A549 (cell line): ENCODE results near the gene ABCB8. TPM values are rescaled to one million over a fixed set of nuclear protein-coding genes. Genes with fewer than 3 reads are reported as not detected.

Experiments
- ATAC-seq, 2 experiments: fragments of 200-7000 bp in 1 of 2; fragments of >200 bp in 1 of 2; cut with Nextera tagmentation in 1 of 2; cut with Tn5 transposase in 1 of 2; 3 replicates each; pipeline versions ENCODE4 v1.8.0 to v1.9.1; 2018 to 2020; ENCODE audit warnings: mild to moderate bottlenecking in 1 of 2, moderate library complexity in 1 of 2
- CTCF ChIA-PET: fragments of 300-600 bp; sonication (Branson Sonifier 250); formaldehyde crosslinking; extraction: SDS; loops from one replicate; lab custom pipeline; 2021; ENCODE audit warnings: antibody characterized with exemption, inconsistent platforms; lab: Yijun Ruan, JAX
- POLR2A ChIA-PET: fragments of 350-600 bp; formaldehyde crosslinking; extraction: SDS; loops from one replicate; lab custom pipeline; 2021; ENCODE audit warnings: antibody characterized with exemption, inconsistent platforms; lab: Yijun Ruan, JAX
- DNase-seq, 2 experiments: peaks; one replicate each; pipeline versions ENCODE4 v3.0.0 to v3.0.0-alpha.2; 2011 to 2016; ENCODE audit warnings: low read depth in 1 of 2, low spot score in 1 of 2
- FAIRE-seq: peaks from 2 replicates; lab custom pipeline; 2011; peaks lifted over from hg19 to GRCh38; lab: Jason Lieb, UNC
- H3K27ac ChIP-seq, 2 experiments: fragments of >200 bp; sonication (Bioruptor Twin); formaldehyde crosslinking; 3 replicates each; pipeline ENCODE4 v1.5.1; 2016 to 2017
- H3K4me1 ChIP-seq: fragments of >200 bp; sonication (Bioruptor Twin); formaldehyde crosslinking; 3 replicates; pipeline ENCODE4 v1.6.1; 2016
- H3K4me2 ChIP-seq: fragments of >200 bp; sonication (Bioruptor Twin); formaldehyde crosslinking; 3 replicates; pipeline ENCODE4 v1.6.1; 2016
- H3K4me3 ChIP-seq: fragments of >200 bp; sonication (Bioruptor Twin); formaldehyde crosslinking; 3 replicates; pipeline ENCODE4 v1.5.1; 2016
- H3K9me3 ChIP-seq: fragments of >200 bp; sonication (Bioruptor Twin); formaldehyde crosslinking; 3 replicates; pipeline ENCODE4 v1.6.1; 2016
- BCL3 ChIP-seq: fragments of >200 bp; sonication (Bioruptor Twin); formaldehyde crosslinking; IDR thresholded peaks from 3 replicates; pipeline ENCODE4 v1.6.1; 2016
- CBX8 ChIP-seq: fragments of 200-600 bp; sonication (generic); IDR thresholded peaks from 2 replicates; pipeline ENCODE4 v1.6.1; 2016
- CHD4 ChIP-seq: fragments of 200-600 bp; sonication (generic); IDR thresholded peaks from 2 replicates; pipeline ENCODE4 v1.6.1; 2016; ENCODE audit warnings: antibody characterized with exemption, mild to moderate bottlenecking, borderline replicate concordance
- E2F6 ChIP-seq: IDR thresholded peaks from 2 replicates; pipeline ENCODE4 v1.6.1; 2012; ENCODE audit warnings: low read depth, borderline replicate concordance
- FOXS1 ChIP-seq: fragments of 250-450 bp; sonication (Bioruptor Pico); IDR thresholded peaks from 2 replicates; pipeline ENCODE4 v1.5.0; 2020; ENCODE audit warnings: mild to moderate bottlenecking, moderate library complexity
- HOXB5 ChIP-seq: fragments of 250-450 bp; sonication (Bioruptor Pico); IDR thresholded peaks from 2 replicates; pipeline ENCODE4 v1.5.0; 2020; ENCODE audit warnings: mild to moderate bottlenecking, moderate library complexity
- JUN ChIP-seq, 2 experiments: fragments of >200 bp; sonication (Bioruptor Twin); formaldehyde crosslinking; IDR thresholded peaks; 2 replicates in 1 of 2; 3 replicates in 1 of 2; pipeline ENCODE4 v1.6.1; 2016 to 2017
- JUNB ChIP-seq: fragments of >200 bp; sonication (Bioruptor Twin); formaldehyde crosslinking; IDR thresholded peaks from 2 replicates; pipeline ENCODE4 v1.6.1; 2016
- KDM5A ChIP-seq: fragments of 200-600 bp; sonication (generic); IDR thresholded peaks from 2 replicates; pipeline ENCODE4 v1.6.1; 2016; ENCODE audit warnings: antibody characterized with exemption, mild to moderate bottlenecking
- MAX ChIP-seq: IDR thresholded peaks from 2 replicates; pipeline ENCODE4 v1.6.1; 2012
- MYC ChIP-seq: IDR thresholded peaks from 2 replicates; pipeline ENCODE4 v1.6.1; 2012; ENCODE audit warnings: mild to moderate bottlenecking, inconsistent platforms, low read length, improper control_type of control experiment, borderline replicate concordance
- NFE2L2 ChIP-seq: fragments of 150-350 bp; conservative IDR thresholded peaks from 2 replicates; pipeline ENCODE4 v1.6.1; 2014; ENCODE audit warnings: low read length
- NPAS2 ChIP-seq: fragments of 250-450 bp; sonication (Bioruptor Pico); IDR thresholded peaks from 2 replicates; pipeline ENCODE4 v1.8.0; 2022; ENCODE audit warnings: mild to moderate bottlenecking, moderate library complexity, borderline replicate concordance
- PBX3 ChIP-seq: IDR thresholded peaks from 2 replicates; pipeline ENCODE4 v1.6.1; 2012
- POLR2A ChIP-seq: IDR thresholded peaks from 2 replicates; pipeline ENCODE4 v1.6.1; 2012; ENCODE audit warnings: mild to moderate bottlenecking, low read length
- RAD21 ChIP-seq, 2 experiments: fragments of >200 bp in 1 of 2; sonication (Bioruptor Twin) in 1 of 2; formaldehyde crosslinking in 1 of 2; IDR thresholded peaks in 1 of 2; conservative IDR thresholded peaks in 1 of 2; 2 replicates in 1 of 2; 3 replicates in 1 of 2; pipeline ENCODE4 v1.6.1; 2012 to 2018; ENCODE audit warnings: inconsistent platforms in 1 of 2
- RARB ChIP-seq: fragments of 250-450 bp; sonication (Bioruptor Pico); IDR thresholded peaks from 2 replicates; pipeline ENCODE4 v1.8.0; 2021; ENCODE audit warnings: mild to moderate bottlenecking, moderate library complexity
- ZFP36 ChIP-seq: fragments of 450-650 bp; IDR thresholded peaks from 2 replicates; pipeline ENCODE4 v1.6.1; 2014; ENCODE audit warnings: borderline replicate concordance; ENCODE audit not compliant: partially characterized antibody
- ZSCAN20 ChIP-seq: fragments of 250-450 bp; sonication (Bioruptor Pico); IDR thresholded peaks from 2 replicates; pipeline ENCODE4 v1.8.0; 2022; ENCODE audit warnings: mild to moderate bottlenecking, moderate library complexity
- WGBS: methylation state at CpG from one replicate; pipeline ENCODE4 v1.1.6; 2017; ENCODE audit errors: missing lambda C conversion rate; 5-methylcytosine and 5-hydroxymethylcytosine counted together
- polyA plus RNA-seq, 4 experiments: library from polyadenylated mRNA; depleted of rRNA in 3 of 4; stranded (reverse); fragments of >200 nt; fragmentation: RNase III in 1 of 4; extraction: RNeasy Plus Mini Kit Qiagen cat#74134 plus additional on column Dnase treatment in 1 of 4; gene quantifications; 2 replicates in 3 of 4; 3 replicates in 1 of 4; pipeline ENCODE4 v1.2.3, GENCODE V29; 2011 to 2017

The ABCB8 gene
- polyA plus RNA-seq, 2 of the 4 experiments (the other 2 are of a cell fraction) = 19.6 to 41.1 TPM

- no peak overlapping the region for H3K4me3 ChIP-seq
- POLR2A ChIA-PET = no interaction called here
- CTCF ChIA-PET = interaction anchor here (1.4 to 1.9 kb wide), 3 partner anchors 13 to 65 kb away, joined by 5 to 6 read pairs (median 6); no protein-coding TSS in a partner anchor
- no peak overlapping the region for H3K27ac ChIP-seq
- ATAC-seq = no peak
- H3K4me1 ChIP-seq = peaks cover 12% of the 10 kb centered on the region
- WGBS = 92% methylated on average over 10 of the region's 11 CpGs
- no peak overlapping the region for H3K4me2 ChIP-seq
- DNase-seq = no peak
- no peak for FAIRE-seq
- no peaks in the 10 kb centered on the region for H3K9me3 ChIP-seq
- TF ChIP-seq JUNB = no peak
- no peak for TF ChIP-seq POLR2A
- TF ChIP-seq KDM5A = no peak
- no peak for TF ChIP-seq NPAS2 (CRISPR knock-in tag)
- no peak for TF ChIP-seq MYC
- TF ChIP-seq RARB (CRISPR knock-in tag) = no peak
- no peak for TF ChIP-seq HOXB5
- TF ChIP-seq NFE2L2 = no peak
- no peak for TF ChIP-seq CBX8
- no peak for TF ChIP-seq ZFP36
- TF ChIP-seq JUN (IDR thresholded peaks at IDR 0.05) = no peak
- TF ChIP-seq RAD21 (conservative IDR thresholded peaks at IDR 0.05 in 1 of 2, IDR thresholded peaks at IDR 0.05 in 1 of 2) = no peak
These were observed 17.0 kb downstream of the ABCB8 start for GRCh38 chr7:151045262-151045661.

- CTCF ChIA-PET = interaction anchor here (1.4 to 1.5 kb wide), 2 partner anchors 13 to 27 kb away, joined by 6 read pairs; no protein-coding TSS in a partner anchor
- no peak for TF ChIP-seq MAX
- no peak for TF ChIP-seq NFE2L2
- no peak for TF ChIP-seq ZSCAN20 (CRISPR knock-in tag)
- no peak for TF ChIP-seq CHD4
- TF ChIP-seq E2F6 = no peak
- TF ChIP-seq PBX3 = no peak
- no peak for TF ChIP-seq BCL3
- no peak for TF ChIP-seq FOXS1 (CRISPR knock-in tag)
- TF ChIP-seq, all 56 proteins: peak for 0
- no peak overlapping the region for H3K4me3 ChIP-seq
- 90% methylated on average over 5 of the region's 9 CpGs for WGBS
- ATAC-seq (no peak), DNase-seq (no peak), FAIRE-seq (no peak)
- no peaks in the 10 kb centered on the region for H3K9me3 ChIP-seq
- peaks cover 7% of the 10 kb centered on the region; the same call in 1 of the 3 replicates for H3K4me1 ChIP-seq
- H3K27ac ChIP-seq = no peak overlapping the region
- POLR2A ChIA-PET = interaction anchor here (1.2 kb wide), 1 partner anchor 18 kb away, joined by 5 read pairs; the partner anchor contains the start of gene ABCB8
- no peak overlapping the region for H3K4me2 ChIP-seq
These were observed 17.7 kb downstream of the ABCB8 start for GRCh38 chr7:151045967-151046366.
